Endothelial cell (in vitro differentiated cells): Measurements from ENCODE around the gene GAB2. TPM values are rescaled to one million over a fixed set of nuclear protein-coding genes. Genes with fewer than 3 reads are reported as not detected.

Experiments
- DNase-seq: peaks from one replicate; pipeline ENCODE4 v3.0.0; 2021; ENCODE audit warnings: low spot score
- H3K27ac Mint-ChIP-seq: one replicate; pipeline ENCODE4 v1.8.0; 2021; ENCODE audit warnings: mixed read lengths, inconsistent platforms; ENCODE audit not compliant: unreplicated experiment
- H3K27me3 Mint-ChIP-seq: one replicate; pipeline ENCODE4 v1.8.0; 2021; ENCODE audit warnings: mild to moderate bottlenecking, moderate library complexity, mixed read lengths, inconsistent platforms; ENCODE audit not compliant: unreplicated experiment
- H3K36me3 Mint-ChIP-seq: one replicate; pipeline ENCODE4 v1.8.0; 2021; ENCODE audit warnings: mild to moderate bottlenecking, low read depth, mixed read lengths, inconsistent platforms; ENCODE audit not compliant: unreplicated experiment
- H3K4me1 Mint-ChIP-seq: one replicate; pipeline ENCODE4 v1.8.0; 2021; ENCODE audit warnings: mild to moderate bottlenecking, mixed read lengths, inconsistent platforms; ENCODE audit not compliant: unreplicated experiment
- H3K4me3 Mint-ChIP-seq: one replicate; pipeline ENCODE4 v1.8.0; 2021; ENCODE audit warnings: mild to moderate bottlenecking, mixed read lengths, inconsistent platforms; ENCODE audit not compliant: unreplicated experiment
- H3K9me3 Mint-ChIP-seq: one replicate; pipeline ENCODE4 v1.8.0; 2021; ENCODE audit warnings: mixed read lengths, inconsistent platforms; ENCODE audit not compliant: unreplicated experiment
- CTCF ChIP-seq: fragments of 200-600 bp; sonication (generic); IDR thresholded peaks from one replicate; pipeline ENCODE4 v1.5.0; 2021; ENCODE audit warnings: antibody characterized with exemption; ENCODE audit not compliant: unreplicated experiment
- total RNA-seq: library from RNA; stranded (reverse); fragmentation: NEBNext Ultra II Directional; extraction: Animal tissue kit (Norgen Biotek cat#: 25700); gene quantifications from one replicate; pipeline ENCODE4 v1.2.1, GENCODE V29; 2021; ENCODE audit not compliant: unreplicated experiment

GAB2 gene
- total RNA-seq, 1 donor from 2014 or later = 81.0 TPM

- DNase-seq = no peak
- Mint-ChIP-seq H3K4me3 (no peak overlapping the region), H3K9me3 (no peaks in the 10 kb centered on the region), H3K36me3 (peaks cover 25% of the 10 kb centered on the region), H3K27me3 (peaks cover 16% of the 10 kb centered on the region), H3K27ac (peak overlapping the region; percentile 36), H3K4me1 (peaks cover 33% of the 10 kb centered on the region)
- TF ChIP-seq CTCF = no peak
Observed at GRCh38 chr11:78192911-78193351, 224.7 kb downstream of the GAB2 start.

- peaks cover 39% of the 10 kb centered on the region for H3K4me1 Mint-ChIP-seq
- DNase-seq = no peak
- no peak overlapping the region for H3K4me3 Mint-ChIP-seq
- TF ChIP-seq CTCF = no peak
- no peak overlapping the region for H3K27ac Mint-ChIP-seq
- no peaks in the 10 kb centered on the region for H3K9me3 Mint-ChIP-seq
- H3K27me3 Mint-ChIP-seq = peaks cover 16% of the 10 kb centered on the region
- peaks cover 24% of the 10 kb centered on the region for H3K36me3 Mint-ChIP-seq
Observed at GRCh38 chr11:78192223-78192719, 225.3 kb downstream of the GAB2 start.

- DNase-seq = no peak
- TF ChIP-seq CTCF = no peak
- H3K36me3 Mint-ChIP-seq = peaks cover 21% of the 10 kb centered on the region
- peaks cover 44% of the 10 kb centered on the region for H3K4me1 Mint-ChIP-seq
- peaks cover 16% of the 10 kb centered on the region for H3K27me3 Mint-ChIP-seq
- H3K27ac Mint-ChIP-seq = no peak overlapping the region
- no peaks in the 10 kb centered on the region for H3K9me3 Mint-ChIP-seq
- H3K4me3 Mint-ChIP-seq = peak overlapping the region; percentile 18
Observed at GRCh38 chr11:78190871-78191538, 226.6 kb downstream of the GAB2 start.

DNA sequence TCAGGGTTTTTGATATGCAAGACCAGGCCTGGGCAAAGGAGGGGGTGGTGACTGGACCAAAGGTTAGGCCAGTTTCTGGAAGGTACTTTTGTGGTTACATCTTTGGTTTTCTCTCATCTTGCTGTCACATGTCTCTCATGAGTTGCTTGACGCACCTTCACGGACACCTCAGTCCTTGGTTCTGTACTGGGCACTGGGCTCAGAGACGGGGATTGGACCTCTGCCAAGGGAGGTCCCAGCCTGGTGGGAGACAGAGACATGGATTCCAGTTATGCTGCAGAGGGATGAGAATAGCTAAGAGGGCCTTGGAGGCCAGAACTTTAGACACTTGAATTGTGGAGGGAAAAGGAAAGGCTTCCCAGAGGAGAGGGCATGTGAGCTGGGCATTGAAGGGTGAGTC is 227.2 kb downstream of the GAB2 start:
- peak overlapping the region; percentile 20 for H3K4me3 Mint-ChIP-seq
- H3K27me3 Mint-ChIP-seq = peaks cover 16% of the 10 kb centered on the region

More for the DNA sequence above, 227.2 kb downstream of the GAB2 start:
- Mint-ChIP-seq H3K9me3 (no peaks in the 10 kb centered on the region), H3K4me1 (peaks cover 43% of the 10 kb centered on the region), H3K36me3 (peaks cover 18% of the 10 kb centered on the region), H3K27ac (no peak overlapping the region)
- TF ChIP-seq CTCF = no peak
- no peak for DNase-seq
